OCI-LY3 (cell line): ENCODE data around the gene HOXD8.

ENCODE experiments used
- EZH2phosphoT487 ChIP-seq: fragments of 200-600 bp; shearing (Covaris generic); IDR thresholded peaks from 2 replicates; pipeline ENCODE4 v1.6.1; 2018; ENCODE audit warnings: antibody characterized with exemption, mixed run types, low read depth
- TF ChIP-seq, protein P1 (sequence below): fragments of 200-600, 300-600 bp; sonication (generic); IDR thresholded peaks from 2 replicates; pipeline ENCODE4 v1.5.1; 2014; ENCODE audit warnings: antibody characterized with exemption, low read length, low read depth

DNA sequence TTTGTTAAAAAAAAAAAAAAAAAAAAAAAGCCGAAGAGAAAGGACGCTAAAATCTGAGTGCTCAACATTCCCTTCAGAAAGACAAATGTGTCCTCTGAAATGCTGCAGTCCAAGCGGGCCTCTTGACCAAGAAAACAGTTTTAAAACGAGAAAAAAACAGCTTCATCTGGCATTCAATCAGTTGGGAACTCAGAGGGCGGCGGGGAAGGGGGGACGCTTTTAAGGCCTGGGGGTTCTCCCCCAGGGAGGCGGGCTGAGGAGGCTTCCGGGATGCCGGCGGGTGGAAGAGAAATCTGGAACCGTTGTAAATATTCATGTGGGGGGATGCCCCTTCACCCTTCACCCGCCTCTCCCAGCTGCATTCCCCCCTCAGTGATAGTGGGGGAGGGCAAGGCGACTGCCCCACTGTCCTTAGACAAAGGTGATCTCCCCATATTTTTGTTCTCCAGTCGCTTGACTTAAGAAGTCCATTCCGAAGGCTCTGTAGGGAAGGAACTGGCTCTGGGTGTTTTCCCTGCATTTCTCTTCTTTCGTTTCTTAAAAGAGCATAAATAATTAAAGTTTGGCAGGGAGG lies 25.7 kb upstream of the HOXD8 start:
- TF ChIP-seq, protein P1, sequence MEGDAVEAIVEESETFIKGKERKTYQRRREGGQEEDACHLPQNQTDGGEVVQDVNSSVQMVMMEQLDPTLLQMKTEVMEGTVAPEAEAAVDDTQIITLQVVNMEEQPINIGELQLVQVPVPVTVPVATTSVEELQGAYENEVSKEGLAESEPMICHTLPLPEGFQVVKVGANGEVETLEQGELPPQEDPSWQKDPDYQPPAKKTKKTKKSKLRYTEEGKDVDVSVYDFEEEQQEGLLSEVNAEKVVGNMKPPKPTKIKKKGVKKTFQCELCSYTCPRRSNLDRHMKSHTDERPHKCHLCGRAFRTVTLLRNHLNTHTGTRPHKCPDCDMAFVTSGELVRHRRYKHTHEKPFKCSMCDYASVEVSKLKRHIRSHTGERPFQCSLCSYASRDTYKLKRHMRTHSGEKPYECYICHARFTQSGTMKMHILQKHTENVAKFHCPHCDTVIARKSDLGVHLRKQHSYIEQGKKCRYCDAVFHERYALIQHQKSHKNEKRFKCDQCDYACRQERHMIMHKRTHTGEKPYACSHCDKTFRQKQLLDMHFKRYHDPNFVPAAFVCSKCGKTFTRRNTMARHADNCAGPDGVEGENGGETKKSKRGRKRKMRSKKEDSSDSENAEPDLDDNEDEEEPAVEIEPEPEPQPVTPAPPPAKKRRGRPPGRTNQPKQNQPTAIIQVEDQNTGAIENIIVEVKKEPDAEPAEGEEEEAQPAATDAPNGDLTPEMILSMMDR, result no peak
- no peak for TF ChIP-seq EZH2phosphoT487
